ENCODE data around the gene CFAP251.

Gene CFAP251

DNA sequence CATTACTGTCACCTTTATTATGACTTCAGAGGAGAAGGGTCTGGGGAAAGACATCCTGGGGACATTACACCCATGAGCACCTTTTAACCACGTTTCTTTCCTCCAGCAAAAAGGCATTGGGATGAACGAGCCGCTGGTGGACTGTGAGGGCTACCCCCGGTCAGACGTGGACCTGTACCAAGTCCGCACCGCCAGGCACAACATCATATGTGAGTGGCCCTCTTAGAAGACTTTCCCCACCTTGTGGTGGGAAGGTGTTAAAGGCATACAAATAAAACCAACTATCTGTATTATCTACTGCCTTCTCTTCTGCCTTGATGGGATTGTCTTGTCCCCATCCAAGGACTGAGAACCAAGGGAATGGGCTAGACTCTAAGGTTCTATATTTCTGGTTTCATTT is 23.8 kb upstream of the CFAP251 start:
- DNase-seq (ENCODE audit: extremely low read depth, low read depth) = no peak

GRCh38 chr12:121898287-121898686 is 20.1 kb upstream of the CFAP251 start:
- TF ChIP-seq, protein P1, sequence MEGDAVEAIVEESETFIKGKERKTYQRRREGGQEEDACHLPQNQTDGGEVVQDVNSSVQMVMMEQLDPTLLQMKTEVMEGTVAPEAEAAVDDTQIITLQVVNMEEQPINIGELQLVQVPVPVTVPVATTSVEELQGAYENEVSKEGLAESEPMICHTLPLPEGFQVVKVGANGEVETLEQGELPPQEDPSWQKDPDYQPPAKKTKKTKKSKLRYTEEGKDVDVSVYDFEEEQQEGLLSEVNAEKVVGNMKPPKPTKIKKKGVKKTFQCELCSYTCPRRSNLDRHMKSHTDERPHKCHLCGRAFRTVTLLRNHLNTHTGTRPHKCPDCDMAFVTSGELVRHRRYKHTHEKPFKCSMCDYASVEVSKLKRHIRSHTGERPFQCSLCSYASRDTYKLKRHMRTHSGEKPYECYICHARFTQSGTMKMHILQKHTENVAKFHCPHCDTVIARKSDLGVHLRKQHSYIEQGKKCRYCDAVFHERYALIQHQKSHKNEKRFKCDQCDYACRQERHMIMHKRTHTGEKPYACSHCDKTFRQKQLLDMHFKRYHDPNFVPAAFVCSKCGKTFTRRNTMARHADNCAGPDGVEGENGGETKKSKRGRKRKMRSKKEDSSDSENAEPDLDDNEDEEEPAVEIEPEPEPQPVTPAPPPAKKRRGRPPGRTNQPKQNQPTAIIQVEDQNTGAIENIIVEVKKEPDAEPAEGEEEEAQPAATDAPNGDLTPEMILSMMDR (IDR thresholded peaks at IDR 0.05; ENCODE audit: low read depth, low read length) = no peak
- DNase-seq (ENCODE audit: extremely low read depth, low read depth) = no peak

More for the DNA sequence above, 23.8 kb upstream of the CFAP251 start:
- TF ChIP-seq, protein P1 (IDR thresholded peaks at IDR 0.05; ENCODE audit: low read depth, low read length) = no peak; the same call in 1 of the 2 replicates

GRCh38 chr12:121899590-121899989 is 18.8 kb upstream of the CFAP251 start:
- TF ChIP-seq, protein P1 (IDR thresholded peaks at IDR 0.05; ENCODE audit: low read depth, low read length) = no peak

DNA sequence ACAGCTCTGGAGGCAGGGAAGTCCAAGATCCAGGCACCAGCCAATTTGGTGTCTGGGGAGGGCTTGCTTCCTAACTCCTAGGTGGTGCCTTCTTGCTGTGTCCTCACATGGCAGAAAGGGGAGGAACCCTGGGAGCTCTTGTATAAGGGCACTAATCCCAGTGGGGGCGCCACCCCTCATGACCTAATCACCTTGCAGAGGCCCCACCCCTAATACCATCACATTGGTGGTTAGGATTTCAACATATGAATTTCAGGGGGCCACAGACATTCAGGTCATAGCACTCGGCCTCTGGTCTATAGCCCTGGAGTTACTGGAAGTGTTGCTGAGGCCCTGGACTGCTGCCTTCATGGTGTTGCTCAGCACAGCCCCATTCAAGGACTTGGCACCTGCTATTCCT is 15.2 kb upstream of the CFAP251 start:
- no peak for DNase-seq (ENCODE audit: extremely low read depth, low read depth)

More at GRCh38 chr12:121899590-121899989, 18.8 kb upstream of the CFAP251 start:
- no peak for DNase-seq (ENCODE audit: extremely low read depth, low read depth)

DNA sequence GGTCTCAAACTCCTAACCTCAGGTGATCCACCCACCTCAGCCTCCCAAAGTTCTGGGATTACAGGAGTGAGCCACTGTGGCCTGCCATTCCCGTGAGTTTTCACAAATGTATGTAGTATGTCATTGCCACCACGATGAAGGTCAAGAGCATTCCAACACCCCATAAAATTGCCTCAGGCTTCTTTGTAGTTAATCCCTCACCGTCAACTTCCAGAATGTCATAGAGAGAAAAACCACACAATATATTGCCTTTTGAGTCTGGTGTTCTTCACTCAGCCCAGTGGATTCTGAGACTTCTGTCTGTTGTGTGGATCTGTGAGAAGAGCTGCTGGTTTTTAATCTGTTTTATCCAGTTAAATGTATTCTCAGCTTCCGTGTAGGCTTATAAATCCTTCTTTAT is 12.6 kb upstream of the CFAP251 start:
- no peak for DNase-seq (ENCODE audit: extremely low read depth, low read depth)
- TF ChIP-seq, protein P1 (IDR thresholded peaks at IDR 0.05; ENCODE audit: low read depth, low read length) = no peak

More for the DNA sequence above, 15.2 kb upstream of the CFAP251 start:
- TF ChIP-seq, protein P1 (IDR thresholded peaks at IDR 0.05; ENCODE audit: low read depth, low read length) = no peak

GRCh38 chr12:121908702-121909101 is 9.7 kb upstream of the CFAP251 start:
- DNase-seq (ENCODE audit: extremely low read depth, low read depth) = no peak
- TF ChIP-seq, protein P1 (IDR thresholded peaks at IDR 0.05; ENCODE audit: low read depth, low read length) = no peak

DNA sequence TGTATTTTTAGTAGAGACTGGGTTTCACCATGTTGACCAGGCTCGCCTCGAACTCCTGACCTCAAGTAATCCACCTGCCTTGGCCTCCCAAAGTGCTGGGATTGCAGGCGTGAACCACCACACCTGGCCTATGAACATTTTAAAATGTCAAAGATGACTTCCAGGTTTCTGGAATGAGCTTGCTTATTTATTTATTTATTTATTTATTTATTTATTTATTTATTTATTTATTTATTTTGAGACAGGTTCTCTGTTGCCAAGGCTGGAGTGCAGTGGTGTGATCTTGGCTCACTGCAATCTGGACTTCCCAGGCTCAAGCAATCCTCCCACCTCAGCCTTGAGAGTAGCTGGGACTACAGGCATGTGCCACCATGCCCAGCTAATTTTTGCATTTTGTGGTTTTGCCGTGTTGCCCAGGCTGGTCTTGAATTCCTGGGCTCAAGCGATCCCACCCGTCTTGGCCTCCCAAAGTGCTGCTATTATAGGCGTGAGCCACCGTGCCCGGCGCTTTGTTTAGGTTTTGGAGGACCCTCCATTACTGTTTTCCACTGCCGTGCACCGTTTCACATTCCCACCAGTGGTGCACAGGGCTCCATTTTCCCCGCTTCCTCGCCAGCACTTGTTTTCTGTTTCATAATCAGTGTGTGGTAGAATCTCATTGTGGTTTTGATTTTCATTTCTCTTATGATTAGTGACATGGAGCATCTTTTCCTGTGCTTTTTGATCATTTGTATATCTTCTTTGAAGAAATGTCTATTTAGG is 6.4 kb upstream of the CFAP251 start:
- TF ChIP-seq, protein P1 (IDR thresholded peaks at IDR 0.05; ENCODE audit: low read depth, low read length) = no peak
- DNase-seq (ENCODE audit: extremely low read depth, low read depth) = no peak

All from AG09319 (cell line).